ENCODE results near the gene CLDN19.

- TF ChIP-seq POLR2AphosphoS5 (IDR thresholded peaks at IDR 0.05) (no peak), CTCF (IDR thresholded peaks at IDR 0.05; ENCODE audit: poor library complexity, severe bottlenecking) (peak; percentile 56), REST (IDR thresholded peaks at IDR 0.05; ENCODE audit: borderline replicate concordance) (no peak), EZH2 (IDR thresholded peaks at IDR 0.05; ENCODE audit: borderline replicate concordance, insufficient read depth, low read length, poor library complexity, severe bottlenecking) (no peak), MXI1 (conservative IDR thresholded peaks at IDR 0.05; ENCODE audit: poor library complexity, severe bottlenecking) (no peak)
Measured at GRCh38 chr1:42690477-42691156, 49.4 kb downstream of the CLDN19 start.

Measured in neural cell (in vitro differentiated cells).